Lower leg skin (tissue), 3 donors: Measurements from ENCODE around the gene ANGPTL7.

ENCODE experiments used
- POLR2A ChIP-seq, 2 donors: fragments of 450-650 bp; IDR thresholded peaks; one replicate each; pipeline ENCODE4 v1.6.1; 2016 to 2017; ENCODE audit warnings: antibody characterized with exemption in 2 of 2, mild to moderate bottlenecking in 1 of 2, moderate library complexity in 1 of 2
- TF ChIP-seq, protein P1 (sequence below), 3 donors: fragments of 450-650 bp; IDR thresholded peaks; one replicate each; pipeline ENCODE4 v1.5.1; 2016; ENCODE audit warnings: antibody characterized with exemption in 3 of 3, mild to moderate bottlenecking in 3 of 3, moderate library complexity in 2 of 3

GRCh38 chr1:11211461-11211860 lies 22.3 kb downstream of the ANGPTL7 start:
- TF ChIP-seq, protein P1, sequence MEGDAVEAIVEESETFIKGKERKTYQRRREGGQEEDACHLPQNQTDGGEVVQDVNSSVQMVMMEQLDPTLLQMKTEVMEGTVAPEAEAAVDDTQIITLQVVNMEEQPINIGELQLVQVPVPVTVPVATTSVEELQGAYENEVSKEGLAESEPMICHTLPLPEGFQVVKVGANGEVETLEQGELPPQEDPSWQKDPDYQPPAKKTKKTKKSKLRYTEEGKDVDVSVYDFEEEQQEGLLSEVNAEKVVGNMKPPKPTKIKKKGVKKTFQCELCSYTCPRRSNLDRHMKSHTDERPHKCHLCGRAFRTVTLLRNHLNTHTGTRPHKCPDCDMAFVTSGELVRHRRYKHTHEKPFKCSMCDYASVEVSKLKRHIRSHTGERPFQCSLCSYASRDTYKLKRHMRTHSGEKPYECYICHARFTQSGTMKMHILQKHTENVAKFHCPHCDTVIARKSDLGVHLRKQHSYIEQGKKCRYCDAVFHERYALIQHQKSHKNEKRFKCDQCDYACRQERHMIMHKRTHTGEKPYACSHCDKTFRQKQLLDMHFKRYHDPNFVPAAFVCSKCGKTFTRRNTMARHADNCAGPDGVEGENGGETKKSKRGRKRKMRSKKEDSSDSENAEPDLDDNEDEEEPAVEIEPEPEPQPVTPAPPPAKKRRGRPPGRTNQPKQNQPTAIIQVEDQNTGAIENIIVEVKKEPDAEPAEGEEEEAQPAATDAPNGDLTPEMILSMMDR (IDR thresholded peaks at IDR 0.05): no peak
- TF ChIP-seq POLR2A (IDR thresholded peaks at IDR 0.05): no peak
